HepG2 (cell line): ENCODE measurements around the gene PNLDC1. TPM values are rescaled to one million over a fixed set of nuclear protein-coding genes. Genes with fewer than 3 reads are reported as not detected.

ENCODE experiments used
- DZIP1 ChIP-seq: sonication (generic); formaldehyde crosslinking; IDR thresholded peaks from 2 replicates; pipeline ENCODE4 v1.5.0; 2020; ENCODE audit warnings: mild to moderate bottlenecking, missing genetic modification reagents
- FOXO4 ChIP-seq: sonication (generic); formaldehyde crosslinking; conservative IDR thresholded peaks from 2 replicates; pipeline ENCODE4 v1.8.1; 2023; ENCODE audit warnings: missing genetic modification reagents
- POLR2G ChIP-seq: fragments of 200-400 bp; formaldehyde crosslinking; IDR thresholded peaks from 2 replicates; pipeline ENCODE4 v1.6.1; 2018; ENCODE audit warnings: mild to moderate bottlenecking, low read depth, low read length, moderate library complexity
- RCOR2 ChIP-seq: IDR thresholded peaks from 2 replicates; pipeline ENCODE4 v1.6.1; 2016; ENCODE audit warnings: missing biosample characterization, missing genetic modification reagents
- RORA ChIP-seq: sonication (generic); formaldehyde crosslinking; IDR thresholded peaks from 2 replicates; pipeline ENCODE4 v1.5.0; 2020; ENCODE audit warnings: mild to moderate bottlenecking, missing genetic modification reagents, moderate library complexity
- SNAPC4 ChIP-seq: sonication (generic); formaldehyde crosslinking; IDR thresholded peaks from 2 replicates; pipeline ENCODE4 v1.4.0; 2020; ENCODE audit warnings: mild to moderate bottlenecking, missing genetic modification reagents
- SP4 ChIP-seq: sonication (generic); formaldehyde crosslinking; IDR thresholded peaks from 2 replicates; pipeline ENCODE4 v1.8.1; 2023; ENCODE audit warnings: mild to moderate bottlenecking, missing genetic modification reagents
- TAF1 ChIP-seq: sonication (generic); formaldehyde crosslinking; IDR thresholded peaks from 2 replicates; pipeline ENCODE4 v1.4.0; 2020; ENCODE audit warnings: missing genetic modification reagents
- ZBTB14 ChIP-seq: sonication (generic); formaldehyde crosslinking; IDR thresholded peaks from 2 replicates; pipeline ENCODE4 v1.4.0; 2020; ENCODE audit warnings: missing genetic modification reagents
- ZNF124 ChIP-seq: sonication (generic); formaldehyde crosslinking; IDR thresholded peaks from 2 replicates; pipeline ENCODE4 v1.4.0; 2020; ENCODE audit warnings: missing genetic modification reagents
- ZNF136 ChIP-seq: sonication (generic); formaldehyde crosslinking; IDR thresholded peaks from 2 replicates; pipeline ENCODE4 v1.8.1; 2022; ENCODE audit warnings: low read depth, mild to moderate bottlenecking, moderate library complexity, missing genetic modification reagents
- ZNF17 ChIP-seq: sonication (generic); formaldehyde crosslinking; IDR thresholded peaks from 2 replicates; pipeline ENCODE4 v1.5.0; 2020; ENCODE audit warnings: mild to moderate bottlenecking, missing genetic modification reagents
- ZNF441 ChIP-seq: sonication (generic); formaldehyde crosslinking; IDR thresholded peaks from 2 replicates; pipeline ENCODE4 v1.7.0; 2021; ENCODE audit warnings: missing genetic modification reagents, borderline replicate concordance
- ZSCAN20 ChIP-seq: sonication (generic); formaldehyde crosslinking; IDR thresholded peaks from 2 replicates; pipeline ENCODE4 v1.4.0; 2020; ENCODE audit warnings: missing genetic modification reagents, mild to moderate bottlenecking, borderline replicate concordance
- polyA plus RNA-seq, 8 experiments: library from polyadenylated mRNA; depleted of rRNA in 3 of 8; stranded (reverse) in 7 of 8; unstranded in 1 of 8; fragments of >200 nt; fragmentation: Illumina TruSeq in 4 of 8; extraction: Trizol in 4 of 8; gene quantifications; 2 replicates each; pipeline versions ENCODE4 v1.2.1 to v1.2.3, GENCODE V29; 2011 to 2016; ENCODE audit warnings: low read depth in 4 of 8, missing spikeins in 1 of 8, mixed read lengths in 1 of 8; ENCODE audit not compliant: insufficient read depth in 1 of 8
- total RNA-seq, 5 experiments: library from RNA; depleted of rRNA; stranded (reverse); fragments of >200 nt; fragmentation: Illumina TruSeq; extraction: Trizol; gene quantifications; 2 replicates each; pipeline ENCODE4 v1.2.3, GENCODE V29; 2016; ENCODE audit warnings: low read depth in 1 of 5
- TF ChIP-seq, protein P1 (sequence below): sonication (generic); formaldehyde crosslinking; IDR thresholded peaks from 2 replicates; pipeline ENCODE4 v1.8.0; 2022; ENCODE audit warnings: mild to moderate bottlenecking, missing genetic modification reagents
- TF ChIP-seq, protein P2 (sequence below): sonication (generic); formaldehyde crosslinking; IDR thresholded peaks from 2 replicates; pipeline ENCODE4 v1.4.0; 2020; ENCODE audit warnings: mild to moderate bottlenecking, missing genetic modification reagents

The PNLDC1 gene
- total and polyA plus RNA-seq, 2 of the 13 experiments (the other 11 are each of a cell fraction or from before 2014, with no cell fraction given), result not detected

DNA sequence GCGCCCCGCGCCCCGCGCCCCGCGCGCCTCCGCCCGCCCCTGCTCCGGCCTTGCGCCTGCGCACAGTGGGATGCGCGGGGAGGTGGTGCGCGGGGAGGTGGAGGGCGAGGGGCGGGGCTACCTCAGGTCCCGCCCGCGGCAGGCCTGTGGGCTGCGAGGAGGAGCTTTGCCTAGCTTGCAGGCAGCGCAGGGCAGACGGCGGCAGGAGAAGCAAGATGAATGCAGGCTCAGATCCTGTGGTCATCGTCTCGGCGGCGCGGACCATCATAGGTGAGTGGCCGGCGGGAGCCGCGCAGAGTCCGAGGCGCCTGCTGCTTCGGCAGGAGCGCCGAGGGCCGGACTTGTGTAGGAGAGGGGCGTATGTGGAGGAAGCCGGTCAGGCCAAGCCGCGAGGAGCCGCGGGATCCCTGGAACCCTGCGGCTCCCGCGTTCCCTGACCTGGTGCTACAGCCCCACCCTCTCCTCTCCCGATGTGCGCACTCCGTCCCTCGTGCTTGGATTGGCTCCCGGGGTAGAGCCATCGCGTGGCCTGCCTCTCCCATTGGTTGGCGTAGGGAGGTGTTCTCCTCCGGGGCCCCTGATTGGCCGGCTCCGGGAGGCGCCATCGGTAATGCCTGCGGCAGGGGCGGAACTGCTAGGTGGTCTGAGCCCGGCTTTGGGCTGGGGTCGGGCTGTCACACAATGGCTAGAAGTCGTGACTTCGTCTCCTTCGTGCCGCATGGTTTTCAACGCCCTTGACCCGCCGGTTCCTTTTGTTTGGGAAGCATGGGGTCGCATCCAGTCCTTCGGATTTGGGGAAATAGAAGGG, 38.0 kb upstream of the PNLDC1 start, which contains the start of gene ACAT2 (continued):
- no peak for TF ChIP-seq FOXO4
- peak; percentile 97 for TF ChIP-seq SP4 (CRISPR knock-in tag)
- peak; percentile 94; the same call in 1 of the 2 replicates for TF ChIP-seq ZNF136 (CRISPR knock-in tag)
- 0 out of 2 replicates have a peak, but pooled peaks have one; percentile 35 for TF ChIP-seq RCOR2 (CRISPR knock-in tag)
- peak; percentile 94 for TF ChIP-seq SNAPC4 (CRISPR knock-in tag)
- TF ChIP-seq ZNF441 (CRISPR knock-in tag), result 0 out of 2 replicates have a peak, but pooled peaks have one; percentile 57
- no peak for TF ChIP-seq RORA
- peak; percentile 65 for TF ChIP-seq ZBTB14 (CRISPR knock-in tag)
- TF ChIP-seq ZNF17, result no peak
- TF ChIP-seq, protein P1, sequence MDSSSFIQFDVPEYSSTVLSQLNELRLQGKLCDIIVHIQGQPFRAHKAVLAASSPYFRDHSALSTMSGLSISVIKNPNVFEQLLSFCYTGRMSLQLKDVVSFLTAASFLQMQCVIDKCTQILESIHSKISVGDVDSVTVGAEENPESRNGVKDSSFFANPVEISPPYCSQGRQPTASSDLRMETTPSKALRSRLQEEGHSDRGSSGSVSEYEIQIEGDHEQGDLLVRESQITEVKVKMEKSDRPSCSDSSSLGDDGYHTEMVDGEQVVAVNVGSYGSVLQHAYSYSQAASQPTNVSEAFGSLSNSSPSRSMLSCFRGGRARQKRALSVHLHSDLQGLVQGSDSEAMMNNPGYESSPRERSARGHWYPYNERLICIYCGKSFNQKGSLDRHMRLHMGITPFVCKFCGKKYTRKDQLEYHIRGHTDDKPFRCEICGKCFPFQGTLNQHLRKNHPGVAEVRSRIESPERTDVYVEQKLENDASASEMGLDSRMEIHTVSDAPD, result peak; percentile 53; the same call in 1 of the 2 replicates
- peak; percentile 91; the same call in 1 of the 2 replicates for TF ChIP-seq ZSCAN20
- no peak for TF ChIP-seq ZNF124 (CRISPR knock-in tag)
- TF ChIP-seq TAF1 (CRISPR knock-in tag), result peak; percentile 98
- TF ChIP-seq DZIP1 (CRISPR knock-in tag), result no peak
- TF ChIP-seq, protein P2, sequence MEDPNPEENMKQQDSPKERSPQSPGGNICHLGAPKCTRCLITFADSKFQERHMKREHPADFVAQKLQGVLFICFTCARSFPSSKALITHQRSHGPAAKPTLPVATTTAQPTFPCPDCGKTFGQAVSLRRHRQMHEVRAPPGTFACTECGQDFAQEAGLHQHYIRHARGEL (CRISPR knock-in tag), result peak; percentile 72; the same call in 1 of the 2 replicates
- TF ChIP-seq POLR2G, result peak; percentile 76
